Retinal pigment epithelial cell (primary cell): ENCODE results near the gene ATP6V1C2.

Experiments used
- DNase-seq: peaks from one replicate; pipeline ENCODE4 v3.0.0-alpha.2; 2010; ENCODE audit warnings: low read depth
- H3K4me3 ChIP-seq: 2 replicates; pipeline ENCODE4 v1.5.1; 2011; ENCODE audit warnings: mild to moderate bottlenecking, low read length, control low read depth, moderate library complexity
- CTCF ChIP-seq: conservative IDR thresholded peaks from 2 replicates; pipeline ENCODE4 v1.5.1; 2011; ENCODE audit warnings: low read depth, low read length, control low read depth, inconsistent platforms

ATP6V1C2 gene

DNA sequence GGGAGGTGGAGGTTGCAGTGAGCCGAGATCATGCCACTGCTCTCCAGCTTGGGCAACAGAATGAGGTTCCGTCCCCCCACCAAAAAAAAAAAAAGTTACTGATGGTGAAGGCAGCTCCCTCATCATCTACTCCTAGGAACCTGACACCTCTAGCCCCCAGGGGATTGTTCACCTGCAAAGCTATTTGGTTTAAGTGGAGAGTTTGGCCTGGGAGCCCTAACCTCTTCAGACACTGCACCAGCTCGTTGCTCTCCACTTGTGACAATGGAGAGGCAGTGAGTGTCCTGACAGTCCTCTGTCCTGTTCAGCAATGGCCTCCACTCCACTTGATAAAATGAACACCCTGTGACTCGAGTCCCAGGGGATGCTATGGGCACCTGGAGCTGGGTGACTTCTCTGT, 43.5 kb downstream of the ATP6V1C2 start:
- no peak overlapping the region for H3K4me3 ChIP-seq
- TF ChIP-seq CTCF: no peak
- no peak for DNase-seq

DNA sequence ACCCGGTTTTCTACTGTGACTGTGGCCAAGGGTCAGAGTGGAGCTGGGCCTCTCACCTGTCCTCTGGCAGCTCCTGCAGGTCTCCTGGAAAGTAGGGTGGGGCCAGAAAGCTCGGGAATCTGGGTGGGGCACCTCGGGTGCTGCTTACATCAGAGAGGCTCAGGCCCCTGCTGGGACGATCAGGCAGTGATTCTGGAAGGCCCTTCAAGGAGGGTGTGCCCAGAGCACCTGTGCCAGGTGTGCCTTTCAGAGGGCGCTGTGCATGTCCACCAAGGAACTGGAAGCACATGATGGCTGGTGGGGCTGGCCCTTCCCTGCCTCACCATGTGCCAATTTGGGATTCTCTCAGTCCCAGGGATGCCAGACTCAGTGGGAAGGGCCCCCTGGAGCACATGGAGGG, 44.0 kb downstream of the ATP6V1C2 start:
- no peak for TF ChIP-seq CTCF
- H3K4me3 ChIP-seq: no peak overlapping the region
- no peak for DNase-seq

DNA sequence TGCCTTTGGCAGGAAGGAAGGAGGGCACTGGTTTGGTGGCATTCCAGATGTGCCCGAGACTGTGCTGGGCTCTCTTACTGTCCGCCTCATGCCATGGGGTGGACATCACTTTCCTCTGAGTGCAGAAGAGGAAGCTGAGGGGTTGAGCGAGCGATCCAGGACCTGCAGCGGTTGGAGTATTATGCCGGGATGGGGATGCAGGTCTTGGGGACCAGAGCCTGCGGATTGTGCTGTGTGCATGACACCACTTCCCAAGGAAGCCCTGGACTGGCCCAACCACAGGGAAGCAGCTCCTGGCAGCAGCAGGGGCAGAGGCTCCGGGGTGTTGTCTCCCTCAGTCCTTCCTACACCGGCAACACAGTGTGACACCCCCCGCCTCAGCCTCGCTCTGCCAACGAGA, 44.5 kb downstream of the ATP6V1C2 start:
- DNase-seq: no peak
- no peak overlapping the region for H3K4me3 ChIP-seq
- no peak for TF ChIP-seq CTCF

GRCh38 chr2:10768063-10768507, 46.7 kb downstream of the ATP6V1C2 start:
- H3K4me3 ChIP-seq: no peak overlapping the region
- no peak for DNase-seq
- no peak for TF ChIP-seq CTCF

DNA sequence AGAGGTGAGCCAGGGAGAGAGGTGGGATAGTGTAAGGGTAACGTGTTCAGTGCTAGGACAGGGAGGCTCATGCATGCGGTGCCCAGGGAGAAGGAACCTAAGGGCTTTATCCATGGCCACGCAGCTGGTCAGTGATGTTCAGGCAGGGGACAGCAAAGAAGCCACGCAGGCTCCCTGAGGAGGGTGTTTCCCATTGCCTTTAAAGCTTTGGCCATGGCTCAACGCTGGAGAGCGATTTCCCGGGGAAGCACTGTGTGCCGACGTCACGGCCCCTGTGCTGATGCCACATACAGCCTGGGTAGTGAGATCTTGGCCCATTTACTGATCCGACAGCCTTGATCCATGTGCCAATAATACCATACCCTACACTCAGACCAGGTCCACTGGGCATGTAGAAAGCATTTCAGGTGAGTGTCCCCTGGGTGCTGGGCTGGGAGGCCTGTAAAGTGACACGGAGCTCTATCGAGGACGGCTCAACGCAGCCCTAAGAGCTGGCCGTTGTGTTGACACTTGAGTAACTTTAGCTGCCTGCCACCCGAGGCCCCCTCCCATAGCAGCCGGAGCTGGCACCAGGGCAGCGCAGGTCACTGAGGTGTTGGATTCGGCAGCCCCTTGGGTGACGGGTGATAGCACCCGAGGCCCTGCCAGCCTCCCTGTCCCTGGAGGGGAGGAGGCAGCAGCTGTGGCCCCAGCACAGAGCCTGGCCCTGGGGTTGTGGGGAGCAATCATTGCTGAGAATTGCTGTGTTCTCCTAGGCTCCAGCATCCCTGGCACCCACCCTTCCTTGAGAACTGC, 49.7 kb downstream of the ATP6V1C2 start:
- H3K4me3 ChIP-seq: no peak overlapping the region
- DNase-seq: no peak
- no peak for TF ChIP-seq CTCF

DNA sequence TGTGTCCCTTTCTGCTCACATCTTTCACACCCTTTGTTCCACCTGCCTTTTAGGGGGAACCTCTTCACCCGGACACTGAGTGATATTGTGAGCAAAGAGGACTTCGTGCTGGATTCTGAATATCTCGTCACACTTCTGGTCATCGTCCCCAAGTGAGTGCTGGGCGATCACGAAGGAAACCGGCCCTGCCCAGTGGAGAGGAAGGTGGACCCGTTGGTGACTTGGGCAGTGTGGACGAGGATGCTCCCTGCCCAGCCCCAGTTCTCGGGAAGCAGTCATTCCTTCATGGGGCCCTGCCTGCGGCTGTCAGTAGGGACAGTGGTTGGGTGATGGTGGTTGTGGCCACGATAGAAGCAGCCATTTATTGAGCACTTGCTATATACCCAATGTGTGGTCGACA, 50.4 kb downstream of the ATP6V1C2 start:
- no peak overlapping the region for H3K4me3 ChIP-seq
- no peak for DNase-seq
- TF ChIP-seq CTCF: no peak

DNA sequence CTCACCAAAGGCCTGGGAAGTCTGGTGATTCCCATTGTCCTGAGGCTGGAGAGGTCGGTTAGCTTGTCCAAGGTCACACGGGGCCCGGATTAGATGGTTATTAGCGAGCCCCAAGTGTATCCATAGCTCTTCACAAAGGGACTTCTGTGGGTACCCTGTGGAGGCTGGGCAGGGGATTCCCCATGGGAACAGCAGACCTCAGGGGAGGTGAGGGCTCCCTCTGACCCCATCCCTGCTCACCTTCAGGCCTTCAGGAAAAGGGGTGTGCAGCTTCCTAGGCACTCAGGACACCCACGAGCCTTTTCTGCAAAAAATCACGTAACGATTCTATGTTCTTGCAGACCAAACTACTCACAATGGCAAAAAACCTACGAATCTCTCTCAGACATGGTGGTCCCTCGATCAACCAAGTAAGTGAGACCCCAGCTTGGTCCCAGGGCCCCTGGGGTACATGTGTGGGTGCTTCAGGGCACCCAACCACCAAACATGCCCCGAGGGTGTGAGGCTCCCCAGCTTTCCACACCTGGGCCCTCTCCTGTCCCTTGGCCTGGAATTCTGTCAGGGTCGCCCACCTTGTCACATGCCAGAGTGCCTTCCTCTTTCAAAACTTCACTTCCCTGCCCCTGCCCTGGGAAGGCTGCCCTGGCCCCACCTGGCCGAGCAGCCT, 50.9 kb downstream of the ATP6V1C2 start:
- TF ChIP-seq CTCF: no peak
- DNase-seq: no peak

More for the DNA sequence above, 50.9 kb downstream of the ATP6V1C2 start:
- no peak overlapping the region for H3K4me3 ChIP-seq
